Measurements from ENCODE around the gene PCDH9. TPM values are rescaled to one million over a fixed set of nuclear protein-coding genes. Genes with fewer than 3 reads are reported as not detected.

Gene PCDH9
- total RNA-seq, 1 experiment from 2014 or later: 10.1 TPM

DNA sequence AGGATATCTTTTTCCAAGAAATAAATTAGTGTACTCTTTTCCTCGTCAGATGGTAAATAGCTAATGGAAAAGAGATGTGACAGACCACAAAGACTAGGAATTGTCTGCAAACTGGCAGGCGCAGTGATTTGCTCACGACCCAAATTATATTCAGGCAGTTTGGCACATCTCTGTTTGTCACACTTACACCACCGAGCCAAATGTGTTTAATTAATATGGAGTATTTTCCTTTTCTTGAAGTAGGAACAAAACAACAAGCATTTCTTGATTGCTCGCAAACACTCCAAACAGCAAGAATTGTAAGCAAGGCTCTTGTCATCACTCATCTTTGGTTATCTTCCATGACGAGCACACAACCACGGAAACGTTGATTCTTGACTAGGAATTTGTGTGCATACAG, 884.2 kb downstream of the PCDH9 start:
- TF ChIP-seq, protein P1, sequence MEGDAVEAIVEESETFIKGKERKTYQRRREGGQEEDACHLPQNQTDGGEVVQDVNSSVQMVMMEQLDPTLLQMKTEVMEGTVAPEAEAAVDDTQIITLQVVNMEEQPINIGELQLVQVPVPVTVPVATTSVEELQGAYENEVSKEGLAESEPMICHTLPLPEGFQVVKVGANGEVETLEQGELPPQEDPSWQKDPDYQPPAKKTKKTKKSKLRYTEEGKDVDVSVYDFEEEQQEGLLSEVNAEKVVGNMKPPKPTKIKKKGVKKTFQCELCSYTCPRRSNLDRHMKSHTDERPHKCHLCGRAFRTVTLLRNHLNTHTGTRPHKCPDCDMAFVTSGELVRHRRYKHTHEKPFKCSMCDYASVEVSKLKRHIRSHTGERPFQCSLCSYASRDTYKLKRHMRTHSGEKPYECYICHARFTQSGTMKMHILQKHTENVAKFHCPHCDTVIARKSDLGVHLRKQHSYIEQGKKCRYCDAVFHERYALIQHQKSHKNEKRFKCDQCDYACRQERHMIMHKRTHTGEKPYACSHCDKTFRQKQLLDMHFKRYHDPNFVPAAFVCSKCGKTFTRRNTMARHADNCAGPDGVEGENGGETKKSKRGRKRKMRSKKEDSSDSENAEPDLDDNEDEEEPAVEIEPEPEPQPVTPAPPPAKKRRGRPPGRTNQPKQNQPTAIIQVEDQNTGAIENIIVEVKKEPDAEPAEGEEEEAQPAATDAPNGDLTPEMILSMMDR (IDR thresholded peaks at IDR 0.05; ENCODE audit: unreplicated experiment): no peak
- intact Hi-C loops (cut with micrococcal nuclease): no loop called here
- Mint-ChIP-seq H3K9me3 (ENCODE audit: unreplicated experiment) (no peaks in the 10 kb centered on the region), H3K4me1 (ENCODE audit: insufficient read depth, unreplicated experiment) (no peaks in the 10 kb centered on the region), H3K27ac (ENCODE audit: low read depth, unreplicated experiment) (no peak overlapping the region), H3K4me3 (ENCODE audit: unreplicated experiment) (no peak overlapping the region), H3K27me3 (ENCODE audit: insufficient read depth, unreplicated experiment) (no peaks in the 10 kb centered on the region), H3K36me3 (ENCODE audit: insufficient read depth, unreplicated experiment) (peaks cover 5% of the 10 kb centered on the region)
- no TSS peak for BruUV-seq (replicated peaks)
- DNase-seq (ENCODE audit: unreplicated experiment): no peak
- CTCF ChIA-PET: no interaction called here
- POLR2A ChIA-PET: interaction anchor here (1.2 kb wide), 1 partner anchor 8 kb away, joined by 3 read pairs; no protein-coding TSS in a partner anchor

DNA sequence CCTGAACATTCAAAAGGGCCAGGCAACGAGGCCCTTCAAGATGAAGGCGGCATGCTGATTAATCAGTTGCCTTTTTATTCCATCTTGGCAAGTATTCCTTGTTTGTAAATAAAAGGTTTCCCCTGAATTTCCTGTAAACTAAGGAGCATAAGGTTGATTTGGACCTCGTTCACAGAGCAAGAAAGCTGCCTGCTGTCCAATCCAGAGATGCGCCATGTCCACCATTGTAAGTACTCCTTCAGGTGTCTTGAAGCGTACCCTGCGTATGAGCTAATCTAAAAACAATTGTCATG, 884.7 kb downstream of the PCDH9 start:
- no TSS peak for BruUV-seq (replicated peaks)
- CTCF ChIA-PET: no interaction called here

DNA sequence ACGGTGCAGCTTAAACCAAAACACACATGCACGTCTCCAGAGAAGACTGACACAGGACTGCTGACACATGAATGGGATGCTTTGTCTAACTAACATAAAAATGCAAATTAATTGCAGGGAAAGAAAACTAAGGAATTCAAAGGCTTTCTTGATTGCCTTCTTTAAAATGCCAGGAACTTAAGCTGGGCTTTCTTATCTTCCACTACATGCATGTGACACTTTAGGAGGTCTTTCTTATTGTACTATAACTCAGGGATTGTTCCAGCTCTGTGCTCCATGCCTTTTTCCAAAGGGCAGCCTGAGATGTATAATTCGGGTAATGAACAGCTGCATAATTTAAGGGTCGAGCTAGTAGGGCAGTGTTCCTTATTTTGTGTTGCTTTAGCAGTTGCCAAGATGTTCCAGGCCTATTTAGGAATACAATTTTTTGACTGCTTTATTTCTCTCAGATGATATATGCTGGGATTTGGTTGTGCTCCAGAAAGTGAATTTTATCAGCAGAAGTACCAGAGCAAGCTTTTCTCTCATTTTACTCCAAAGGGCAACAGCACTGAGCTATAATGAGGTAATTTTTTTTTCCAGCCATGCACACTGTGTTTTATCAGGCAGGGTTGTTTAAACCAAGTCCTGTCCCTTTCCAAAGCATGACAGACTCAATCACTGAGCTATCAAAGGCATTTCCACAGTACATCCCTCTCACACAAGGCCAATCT, 885.2 kb downstream of the PCDH9 start:
- TF ChIP-seq, protein P1 (IDR thresholded peaks at IDR 0.05; ENCODE audit: unreplicated experiment): no peak
- ChIA-PET CTCF (interaction anchor here (0.5 to 1.7 kb wide), 2 partner anchors 10 to 52 kb away, joined by 3 to 7 read pairs; no protein-coding TSS in a partner anchor), POLR2A (interaction anchor here (1.2 kb wide), 1 partner anchor 9 kb away, joined by 3 read pairs; no protein-coding TSS in a partner anchor)
- Mint-ChIP-seq H3K4me3 (ENCODE audit: unreplicated experiment) (no peak overlapping the region), H3K36me3 (ENCODE audit: insufficient read depth, unreplicated experiment) (peaks cover 5% of the 10 kb centered on the region), H3K27me3 (ENCODE audit: insufficient read depth, unreplicated experiment) (no peaks in the 10 kb centered on the region), H3K27ac (ENCODE audit: low read depth, unreplicated experiment) (no peak overlapping the region), H3K9me3 (ENCODE audit: unreplicated experiment) (no peaks in the 10 kb centered on the region), H3K4me1 (ENCODE audit: insufficient read depth, unreplicated experiment) (no peaks in the 10 kb centered on the region)
- BruUV-seq (replicated peaks): no TSS peak
- no peak for DNase-seq (ENCODE audit: unreplicated experiment)
- intact Hi-C loops (cut with micrococcal nuclease): no loop called here

More for the DNA sequence above, 884.7 kb downstream of the PCDH9 start:
- no peaks in the 10 kb centered on the region for H3K9me3 Mint-ChIP-seq (ENCODE audit: unreplicated experiment)
- no peaks in the 10 kb centered on the region for H3K4me1 Mint-ChIP-seq (ENCODE audit: insufficient read depth, unreplicated experiment)
- H3K4me3 Mint-ChIP-seq (ENCODE audit: unreplicated experiment): no peak overlapping the region
- H3K27ac Mint-ChIP-seq (ENCODE audit: low read depth, unreplicated experiment): no peak overlapping the region
- no peak for DNase-seq (ENCODE audit: unreplicated experiment)
- POLR2A ChIA-PET: interaction anchor here (1.2 kb wide), 1 partner anchor 9 kb away, joined by 3 read pairs; no protein-coding TSS in a partner anchor
- intact Hi-C loops (cut with micrococcal nuclease): no loop called here
- no peaks in the 10 kb centered on the region for H3K27me3 Mint-ChIP-seq (ENCODE audit: insufficient read depth, unreplicated experiment)
- H3K36me3 Mint-ChIP-seq (ENCODE audit: insufficient read depth, unreplicated experiment): peaks cover 5% of the 10 kb centered on the region
- TF ChIP-seq, protein P1 (IDR thresholded peaks at IDR 0.05; ENCODE audit: unreplicated experiment): no peak

DNA sequence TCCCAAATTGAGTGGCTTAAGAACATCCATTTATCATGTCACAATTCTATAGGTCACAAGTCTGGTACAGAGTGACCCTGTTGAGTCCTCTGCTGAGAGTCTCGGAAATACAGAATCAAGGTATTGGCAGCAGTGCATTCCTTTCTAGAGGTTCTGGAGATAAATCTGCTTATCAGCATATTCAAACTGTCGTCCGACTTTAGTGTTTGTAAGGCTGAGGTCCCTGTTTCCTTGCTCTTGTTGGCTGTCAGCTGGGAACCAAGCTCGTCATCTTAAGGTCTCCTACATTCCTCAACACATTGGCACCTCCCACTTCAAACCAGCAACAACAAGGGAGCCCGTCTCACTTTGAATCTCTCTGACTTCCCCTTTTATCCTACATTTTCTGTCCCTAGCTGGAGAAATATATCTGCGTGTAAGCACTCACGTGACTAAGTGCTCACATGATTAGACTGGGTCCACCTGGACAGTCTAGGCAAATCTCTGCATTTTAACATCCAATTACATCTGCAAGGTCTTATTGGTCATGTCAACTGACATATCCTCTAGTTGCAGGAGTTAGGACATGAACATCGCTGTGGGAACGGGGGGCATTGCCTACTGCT, 886.8 kb downstream of the PCDH9 start:
- Mint-ChIP-seq H3K4me1 (ENCODE audit: insufficient read depth, unreplicated experiment) (no peaks in the 10 kb centered on the region), H3K36me3 (ENCODE audit: insufficient read depth, unreplicated experiment) (peaks cover 5% of the 10 kb centered on the region), H3K9me3 (ENCODE audit: unreplicated experiment) (no peaks in the 10 kb centered on the region), H3K27me3 (ENCODE audit: insufficient read depth, unreplicated experiment) (no peaks in the 10 kb centered on the region), H3K27ac (ENCODE audit: low read depth, unreplicated experiment) (no peak overlapping the region), H3K4me3 (ENCODE audit: unreplicated experiment) (no peak overlapping the region)
- DNase-seq (ENCODE audit: unreplicated experiment): no peak
- POLR2A ChIA-PET: no interaction called here
- CTCF ChIA-PET: interaction anchor here (1.7 kb wide), 1 partner anchor 8 kb away, joined by 7 read pairs; no protein-coding TSS in a partner anchor
- BruUV-seq (replicated peaks): no TSS peak
- intact Hi-C loops (cut with micrococcal nuclease): no loop called here
- TF ChIP-seq, protein P1 (IDR thresholded peaks at IDR 0.05; ENCODE audit: unreplicated experiment): no peak

All from MCF 10A (cell line).